Fibroblast of upper back skin (primary cell): Measurements from ENCODE around the gene TNRC18.
"Not testable (repeated sequence)": the region's sequence is repeated elsewhere in the genome, so short reads cannot be mapped to it uniquely, and the experiment has no call there.

Source experiments
- DNase-seq: peaks from one replicate; pipeline ENCODE4 v3.0.0-alpha.2; 2013

TNRC18 gene

DNA sequence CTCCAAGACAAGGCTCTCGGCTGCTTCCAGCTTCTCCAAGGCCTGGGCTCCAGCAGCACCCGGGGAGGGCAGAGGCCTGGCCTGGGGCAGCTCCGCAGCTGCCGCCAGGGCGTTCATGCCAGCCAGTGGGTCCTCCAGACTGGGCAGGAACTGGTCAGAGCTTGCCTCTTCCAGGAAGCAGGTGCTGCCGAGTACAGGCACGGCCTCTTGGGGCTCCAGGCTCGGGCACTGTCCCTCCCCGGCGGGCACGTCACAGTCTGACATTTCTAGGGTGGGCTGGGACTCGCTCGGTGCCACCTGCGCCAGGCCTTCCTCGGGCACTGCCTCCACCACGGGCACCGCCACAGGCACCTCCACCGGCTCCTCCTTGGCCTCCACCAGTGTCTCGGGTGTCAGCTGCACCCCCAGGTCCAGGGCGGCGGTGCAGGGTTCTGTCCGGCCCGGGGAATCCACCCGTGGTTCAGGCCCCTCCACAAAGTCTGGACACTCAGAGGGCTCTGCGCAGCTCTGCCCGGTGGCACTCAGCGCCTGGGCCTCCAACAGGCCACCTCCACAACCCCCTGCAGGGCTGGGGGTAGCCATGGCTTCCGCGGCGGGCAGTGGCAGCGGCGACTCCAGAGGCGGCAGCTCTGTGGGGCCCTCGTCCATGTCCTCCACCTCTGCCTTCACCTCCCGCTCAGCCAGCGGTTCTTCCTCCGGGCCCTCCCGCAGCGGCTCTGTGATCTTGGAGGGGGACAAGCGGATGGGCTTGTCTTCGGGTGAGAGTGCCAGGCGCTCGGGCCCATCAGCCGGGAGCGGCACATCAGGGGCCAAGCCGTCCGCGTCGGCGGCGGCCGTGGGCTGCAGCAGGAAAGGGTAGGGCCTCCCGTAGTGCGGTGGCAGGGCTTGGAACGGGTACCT, 52.9 kb downstream of the TNRC18 start:
- DNase-seq: no peak

DNA sequence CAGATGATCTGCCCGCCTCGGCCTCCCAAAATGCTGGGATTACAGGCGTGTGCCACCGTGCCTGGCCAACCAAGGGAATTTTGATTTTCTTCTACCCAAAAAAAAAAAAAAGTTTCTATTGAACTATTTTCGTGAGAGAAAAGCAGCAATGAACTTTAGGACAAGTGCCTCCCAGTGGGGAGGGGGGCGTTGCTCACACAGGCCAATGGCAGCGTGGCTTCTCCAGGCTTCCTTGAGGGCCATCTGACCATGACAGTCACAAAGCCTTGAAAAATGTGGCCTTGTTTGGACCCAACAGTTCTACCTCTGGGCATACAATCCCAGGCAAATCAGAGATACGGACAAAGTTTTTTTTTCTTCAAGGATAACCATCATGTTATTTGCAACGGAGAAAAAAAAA, 56.0 kb downstream of the TNRC18 start:
- DNase-seq: no peak

DNA sequence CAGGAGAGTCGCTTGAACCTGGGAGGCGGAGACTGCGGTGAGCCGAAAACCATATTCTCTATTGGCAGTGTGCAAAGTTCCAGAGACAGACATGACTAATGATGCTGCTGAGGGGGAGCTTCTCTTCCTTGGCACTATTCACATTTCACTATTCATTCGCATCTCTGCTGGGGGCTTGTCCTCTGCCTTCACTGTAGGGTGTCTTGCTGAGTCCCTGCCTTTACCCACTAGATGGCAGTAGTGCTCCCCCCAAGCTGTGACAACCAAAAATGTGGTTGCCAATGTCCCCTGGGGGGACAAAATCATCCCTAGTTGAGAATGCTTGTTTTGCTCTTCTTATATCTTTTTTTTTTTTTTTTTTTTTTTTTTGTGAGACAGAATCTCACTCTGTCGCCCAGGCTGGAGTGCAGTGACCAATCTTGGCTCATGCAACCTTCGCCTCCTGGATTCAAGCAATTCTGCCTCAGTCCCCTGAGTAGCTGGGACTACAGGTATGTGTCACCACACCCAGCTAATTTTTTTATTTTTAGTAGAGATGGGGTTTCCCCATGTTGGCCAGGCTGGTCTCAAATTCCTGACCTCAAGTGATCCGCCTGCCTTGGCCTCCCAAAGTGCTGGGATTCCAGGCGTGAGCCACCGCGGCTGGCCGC, 57.5 kb downstream of the TNRC18 start:
- DNase-seq: peak; percentile 82

DNA sequence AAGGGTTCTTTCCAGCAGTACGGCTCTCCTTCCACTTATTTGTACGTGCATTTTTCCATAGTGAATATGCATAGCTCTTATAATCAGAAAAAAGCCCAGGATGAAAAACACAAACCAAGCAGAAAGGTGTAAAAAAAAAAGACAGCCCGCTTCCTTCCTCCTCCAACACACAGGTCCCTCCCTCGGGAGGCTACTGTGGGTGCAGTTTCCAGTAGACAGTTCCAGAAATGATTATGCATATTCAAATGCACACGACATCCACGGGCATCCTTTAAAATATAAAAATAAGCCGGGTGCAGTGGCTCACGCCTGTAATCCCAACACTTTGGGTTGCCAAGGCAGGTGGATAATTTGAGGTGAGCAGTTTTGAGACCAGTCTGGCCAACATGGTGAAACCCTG, 59.9 kb downstream of the TNRC18 start:
- DNase-seq: no peak

DNA sequence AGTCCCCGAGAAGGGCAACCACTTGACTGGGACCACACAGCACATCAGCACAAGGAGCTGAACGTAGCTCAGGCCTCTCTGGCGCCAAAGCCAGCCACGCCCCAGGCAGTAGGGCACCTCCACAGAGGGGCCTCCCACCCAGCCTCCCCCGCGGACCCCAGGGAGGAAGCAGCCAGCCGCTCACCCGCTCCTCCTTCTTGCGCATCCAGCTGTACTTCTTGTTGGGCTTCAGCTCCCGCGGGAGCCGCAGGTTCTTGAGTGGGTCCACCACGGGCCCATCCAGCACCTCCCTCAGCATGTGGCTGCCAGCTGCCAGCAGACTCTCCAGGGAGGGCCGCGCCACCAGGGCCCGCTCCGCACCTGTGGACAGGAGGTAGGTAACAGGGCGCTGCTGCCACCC, 61.2 kb downstream of the TNRC18 start:
- DNase-seq: no peak

DNA sequence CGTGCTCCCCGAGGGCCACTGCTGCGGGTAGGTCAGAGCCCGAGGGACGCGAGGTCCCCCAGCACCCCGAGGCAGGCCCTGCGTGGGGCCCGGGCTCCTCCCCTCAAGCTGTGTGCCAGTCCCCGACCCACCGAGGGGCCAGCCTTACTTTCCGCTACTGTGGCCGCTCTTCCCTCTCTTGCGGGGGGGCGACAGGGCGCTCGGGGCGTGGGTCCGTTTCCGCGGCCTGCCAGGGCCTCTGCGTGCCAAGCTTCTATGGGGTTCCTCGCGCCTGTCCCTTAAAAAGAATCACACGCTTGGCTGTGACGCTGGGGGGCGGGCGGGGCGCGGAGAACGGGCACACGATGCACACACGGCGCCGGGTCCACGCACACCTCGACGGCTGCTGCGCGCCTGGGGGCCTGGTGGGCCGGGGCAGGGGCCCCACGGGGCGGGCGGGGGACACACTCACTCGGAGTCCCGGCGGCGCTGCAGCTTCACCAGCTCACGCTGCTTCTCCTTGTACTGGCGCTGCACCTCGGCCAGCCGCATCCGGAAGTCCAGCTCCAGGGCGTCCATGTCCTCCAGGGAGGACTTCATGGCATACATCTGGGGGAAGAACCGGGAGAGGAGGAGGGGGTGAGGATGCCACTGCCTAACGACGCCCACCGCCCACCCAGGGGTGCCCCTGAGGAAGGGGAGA, 62.0 kb downstream of the TNRC18 start:
- no peak for DNase-seq

DNA sequence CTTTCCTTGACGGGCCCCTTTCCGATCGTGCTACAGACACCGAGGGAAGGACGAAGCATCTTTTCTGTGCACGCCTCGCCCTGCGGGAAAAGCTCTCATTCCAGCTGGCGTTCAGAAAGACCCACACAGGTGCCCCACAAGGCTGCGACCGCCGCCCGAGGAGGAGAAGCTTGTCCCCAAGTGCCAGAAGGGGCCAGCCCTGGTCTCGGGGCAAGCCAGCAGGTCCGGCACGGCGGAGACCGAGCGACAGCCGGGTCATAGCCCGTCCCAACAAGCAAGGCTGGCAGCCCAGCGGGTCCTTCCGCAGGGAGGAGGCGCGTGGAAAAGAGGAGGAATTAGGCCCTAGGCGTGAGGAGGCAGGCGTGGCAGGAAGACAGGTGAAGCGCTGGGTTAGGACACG, 62.7 kb downstream of the TNRC18 start:
- DNase-seq: no peak

DNA sequence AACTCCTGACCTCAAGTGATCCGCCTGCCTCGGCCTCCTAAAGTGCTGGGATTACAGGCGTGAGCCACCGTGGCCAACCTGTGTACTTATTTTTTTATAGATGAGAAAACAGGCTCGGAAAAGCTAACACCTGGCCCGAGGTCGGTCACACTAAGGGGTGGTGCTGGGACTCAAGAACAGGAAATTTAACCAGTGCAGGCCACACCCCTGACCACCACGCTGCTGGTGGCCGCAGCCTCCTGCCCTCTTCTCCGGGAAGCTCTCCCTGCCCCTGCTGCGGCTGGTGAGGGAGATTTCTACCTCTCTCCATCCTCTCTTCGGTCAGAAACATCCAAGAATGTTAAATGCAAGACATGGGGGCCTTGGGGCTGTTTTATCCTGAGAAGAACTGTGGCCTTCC, 63.2 kb downstream of the TNRC18 start:
- DNase-seq: no peak

DNA sequence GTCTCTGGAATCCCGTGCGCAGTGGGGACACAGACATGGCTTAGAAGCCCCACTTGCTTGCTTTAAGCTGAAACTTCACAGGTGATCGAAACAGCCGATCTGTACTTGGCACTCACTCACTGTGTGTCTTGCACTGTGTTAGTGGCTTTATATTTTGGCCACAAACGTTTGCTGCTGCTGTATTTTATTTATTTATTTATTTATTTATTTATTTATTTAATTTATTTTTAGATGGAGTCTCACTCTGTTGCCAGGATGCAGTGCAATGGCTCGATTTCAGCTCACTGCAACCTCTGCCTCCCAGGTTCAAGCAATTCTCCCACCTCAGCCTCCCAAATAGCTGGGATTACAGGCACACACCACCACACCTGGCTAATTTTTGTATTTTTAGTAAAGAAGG, 63.6 kb downstream of the TNRC18 start:
- DNase-seq: not testable (repeated sequence)

DNA sequence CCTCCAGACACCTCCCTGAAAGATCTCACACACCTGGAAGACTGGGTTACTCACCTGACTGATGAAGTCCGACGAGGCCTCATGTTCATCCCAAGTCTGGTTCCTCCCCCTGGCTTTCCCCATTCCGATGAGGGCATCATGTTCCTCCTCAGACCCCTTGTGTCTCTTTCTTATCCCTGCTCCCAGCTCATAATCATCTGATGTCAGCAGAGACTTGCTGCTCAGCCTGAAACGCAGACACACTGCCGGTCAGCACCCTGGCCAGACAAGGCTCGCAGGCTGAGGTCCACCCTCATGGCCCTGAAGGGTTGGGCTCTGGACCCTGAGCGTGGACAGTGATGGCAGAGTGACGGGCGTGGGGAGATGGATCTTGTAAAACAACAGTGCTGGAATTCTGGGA, 64.3 kb downstream of the TNRC18 start:
- no peak for DNase-seq

DNA sequence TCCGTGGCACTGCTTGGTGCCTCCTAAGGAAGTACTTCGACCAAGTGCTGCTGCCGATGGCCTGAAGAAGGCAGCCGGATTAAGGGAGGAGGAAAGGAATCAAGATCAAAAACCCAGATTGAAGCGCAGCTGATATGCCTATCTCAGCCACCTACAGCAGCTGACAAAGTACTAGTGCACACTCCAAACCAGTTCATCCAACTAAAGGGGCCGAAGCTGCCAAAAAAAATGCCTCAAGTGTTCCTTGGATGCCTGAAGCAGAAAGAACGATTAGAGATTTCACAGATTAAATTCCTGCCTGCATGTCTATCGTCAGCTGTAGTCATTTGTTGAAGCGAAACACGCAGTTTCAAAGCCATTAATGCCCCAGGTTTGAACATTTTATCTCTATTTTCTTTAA, 65.7 kb downstream of the TNRC18 start:
- no peak for DNase-seq

DNA sequence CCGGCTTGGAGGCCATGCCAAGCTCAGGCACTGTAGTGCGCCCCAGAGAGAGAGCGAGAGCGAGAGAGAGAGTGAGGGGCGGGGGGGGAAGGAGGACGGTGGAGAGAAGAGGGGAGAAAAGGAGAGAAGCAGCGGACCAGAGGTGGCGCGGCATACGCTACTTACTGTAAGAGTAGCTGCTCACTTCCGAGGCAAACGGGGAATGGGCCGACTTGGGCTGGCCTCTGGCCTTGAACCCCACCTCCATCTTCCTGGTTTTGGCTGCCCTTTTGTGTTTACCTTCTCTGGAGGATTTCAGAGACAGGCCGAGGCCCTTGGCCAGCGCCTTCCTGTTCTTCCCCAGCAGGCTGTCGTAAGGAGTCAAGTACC, 66.9 kb downstream of the TNRC18 start:
- DNase-seq: no peak

DNA sequence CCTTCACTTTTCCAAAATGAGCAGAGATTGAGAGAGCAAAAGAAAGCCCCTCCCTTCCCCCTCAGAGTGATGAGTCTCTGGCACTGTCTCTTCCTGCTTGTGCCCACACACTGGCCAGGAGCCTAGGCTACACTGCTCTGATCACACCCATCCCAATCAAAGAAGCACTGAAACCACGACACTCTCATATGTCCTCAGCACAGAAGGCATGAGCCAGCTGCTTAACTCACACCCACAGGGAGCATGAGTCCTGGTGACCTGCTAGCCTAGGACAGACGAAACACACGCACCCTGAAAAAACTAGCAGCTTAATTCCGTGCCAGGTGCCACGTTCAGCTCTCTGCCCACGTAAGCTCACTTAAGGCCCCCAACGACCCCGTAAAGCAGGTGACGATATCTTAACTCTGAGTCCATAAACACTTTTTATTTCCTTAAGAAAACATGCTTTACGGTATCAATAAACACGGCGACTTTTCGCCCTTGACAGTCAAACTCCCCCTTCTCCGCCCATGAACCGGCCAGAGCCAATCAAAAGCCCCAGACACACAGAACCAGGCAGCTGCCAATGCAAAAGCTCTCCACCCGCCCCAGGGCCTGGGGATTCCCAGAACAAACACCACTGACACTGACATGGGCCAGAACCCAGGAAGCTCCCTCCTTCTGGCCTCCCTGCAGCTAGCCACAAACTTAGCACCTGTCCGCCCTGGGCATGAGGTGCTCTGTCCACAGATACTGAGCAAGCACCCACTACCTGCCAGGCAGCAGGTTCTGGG, 69.0 kb downstream of the TNRC18 start:
- no peak for DNase-seq

DNA sequence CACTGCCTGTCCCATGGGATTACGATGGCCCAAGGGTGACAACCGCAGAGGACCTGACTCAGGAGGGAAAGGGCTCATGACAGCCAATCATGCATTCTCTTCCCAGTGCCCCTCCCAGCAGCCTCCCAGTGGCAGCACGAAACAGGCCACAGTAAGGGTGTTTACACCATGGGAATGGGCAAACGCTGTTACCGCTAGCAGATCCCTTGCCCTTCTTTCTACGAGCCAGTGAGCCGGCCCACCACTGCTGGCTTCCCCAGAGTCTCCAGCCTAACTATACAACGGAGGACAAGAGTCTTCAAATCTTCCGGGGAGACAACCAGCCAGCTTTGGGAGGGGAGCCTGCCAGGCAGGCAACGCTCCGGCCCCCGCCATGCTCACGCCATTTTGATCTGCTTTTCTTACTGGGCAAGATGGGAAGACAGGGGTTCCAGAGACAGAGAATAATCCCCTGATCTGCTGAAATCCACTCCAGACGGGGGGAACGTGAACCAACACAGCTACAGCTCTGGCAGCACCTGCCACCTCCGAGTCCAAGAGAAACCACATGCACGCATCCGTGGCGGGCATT, 71.1 kb downstream of the TNRC18 start:
- DNase-seq: no peak

DNA sequence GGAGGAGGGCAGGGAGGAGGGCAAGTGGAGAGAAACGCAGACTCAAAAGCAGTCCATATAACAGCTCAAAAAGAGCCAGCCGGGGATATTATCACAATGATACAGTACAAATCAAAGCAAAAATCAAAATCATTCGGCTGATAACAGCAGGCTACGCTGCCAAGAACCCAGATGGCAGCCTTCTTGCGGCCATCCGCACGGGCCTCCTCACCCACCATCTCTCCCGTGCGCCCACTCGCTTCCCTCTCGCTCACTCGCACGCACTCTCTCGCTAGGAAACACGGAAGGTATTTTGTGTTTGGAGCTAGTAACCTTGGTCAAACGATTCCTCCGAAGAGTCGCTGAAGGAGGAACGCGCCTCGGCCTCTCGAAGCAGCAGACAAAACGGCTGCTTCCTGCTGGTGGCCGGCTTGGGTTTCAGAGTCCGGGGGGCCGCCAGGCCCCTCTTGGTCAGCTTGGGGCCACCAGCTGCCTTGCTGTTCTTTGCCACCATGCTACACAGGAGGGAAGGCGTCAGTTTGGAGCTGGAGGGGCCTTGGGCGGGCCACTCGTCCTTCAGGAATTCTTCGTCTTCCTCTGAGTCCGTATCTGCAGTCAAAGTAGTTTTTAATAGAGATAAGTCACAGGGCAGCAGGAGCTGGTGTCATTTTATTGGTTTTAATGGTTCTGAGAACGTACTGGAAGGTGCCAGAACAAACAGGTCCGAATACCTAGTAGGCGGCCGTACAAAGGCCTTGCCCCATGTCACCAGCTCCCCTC, 71.9 kb downstream of the TNRC18 start:
- no peak for DNase-seq

DNA sequence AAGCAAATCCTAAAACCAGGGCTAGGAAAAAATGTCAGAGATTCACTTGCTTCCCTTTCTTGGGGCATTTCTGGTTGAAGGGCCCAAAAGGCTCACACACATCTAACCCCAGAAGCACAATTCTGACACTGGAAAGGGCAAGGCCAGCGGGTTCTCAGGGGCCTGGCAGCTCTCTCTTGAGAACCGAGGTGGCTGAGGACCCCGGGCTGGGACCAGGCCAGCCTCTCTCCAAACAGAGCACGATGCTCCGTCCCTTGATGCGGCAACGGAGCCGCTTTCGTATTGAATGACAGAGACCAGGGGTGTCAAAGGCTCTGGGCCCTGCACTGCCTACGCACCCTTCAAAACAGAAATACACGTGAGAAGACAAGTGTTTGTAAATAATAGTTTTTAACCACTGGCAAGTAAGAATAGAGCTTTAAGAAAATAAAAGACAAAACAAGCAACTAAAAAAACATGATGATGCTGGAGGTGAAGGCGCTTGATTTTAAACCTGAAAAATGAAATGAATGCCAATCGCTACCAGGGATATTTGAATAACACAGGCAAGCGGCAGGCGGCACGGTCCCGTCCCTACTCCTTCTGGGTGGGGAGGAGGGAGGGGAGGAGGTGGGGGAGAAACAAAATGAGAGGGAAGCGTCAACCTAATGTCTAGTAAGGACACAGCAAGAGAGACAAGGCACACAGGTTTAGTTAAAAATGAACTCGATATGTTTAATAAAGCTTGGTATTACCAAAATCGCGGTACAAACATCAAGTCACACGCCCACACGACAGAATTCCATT, 72.8 kb downstream of the TNRC18 start:
- no peak for DNase-seq

DNA sequence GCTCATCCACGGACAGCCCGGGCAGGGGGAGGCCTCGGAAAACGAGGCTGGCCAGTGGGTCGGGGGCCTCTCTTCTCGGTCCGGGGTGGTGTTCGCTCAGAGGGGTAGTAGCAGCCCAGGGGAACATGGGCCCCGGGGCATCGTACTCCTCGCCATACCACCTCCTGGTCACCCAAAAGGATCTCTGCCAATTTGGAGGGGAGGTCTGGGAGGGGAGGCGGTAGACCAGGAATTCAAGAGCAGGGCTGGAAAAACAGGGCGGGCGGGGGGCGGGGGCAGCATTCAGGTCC, 73.5 kb downstream of the TNRC18 start:
- DNase-seq: no peak

DNA sequence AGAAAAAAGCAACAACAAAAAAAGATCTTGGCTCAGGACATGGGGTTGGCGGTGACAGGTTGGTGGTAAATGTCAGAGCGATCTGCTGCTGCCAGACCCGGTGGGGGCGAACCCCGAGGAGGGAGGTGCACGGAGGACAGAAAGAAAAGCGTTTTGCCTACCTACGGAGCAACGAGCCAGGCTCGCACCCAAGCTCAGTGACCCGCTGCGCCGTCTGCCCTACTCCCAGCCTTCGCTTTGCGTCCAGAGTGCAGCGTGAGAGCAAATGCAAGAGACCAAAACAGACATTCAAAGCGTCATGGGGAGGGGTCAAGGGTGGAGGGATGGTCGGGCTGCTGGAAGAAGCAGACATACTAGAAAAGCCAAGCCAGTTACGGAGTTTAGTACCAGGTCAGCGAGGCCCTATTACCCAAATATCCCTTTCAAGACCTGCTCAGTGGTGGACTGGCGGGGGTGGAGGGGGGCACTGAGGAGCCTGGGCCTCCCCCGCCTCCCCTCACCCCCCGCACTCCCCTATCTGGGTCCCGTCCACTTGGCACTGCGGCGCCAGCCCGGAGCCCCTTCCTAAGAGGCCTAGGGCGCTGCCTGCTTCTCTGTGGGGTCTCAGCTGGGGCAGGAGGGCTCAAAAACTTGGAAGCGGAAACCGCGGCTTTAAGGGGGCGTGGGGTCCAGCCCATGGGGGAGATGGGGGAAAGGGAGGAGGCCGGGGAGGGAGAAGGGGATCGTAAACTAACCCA, 74.0 kb downstream of the TNRC18 start:
- no peak for DNase-seq

DNA sequence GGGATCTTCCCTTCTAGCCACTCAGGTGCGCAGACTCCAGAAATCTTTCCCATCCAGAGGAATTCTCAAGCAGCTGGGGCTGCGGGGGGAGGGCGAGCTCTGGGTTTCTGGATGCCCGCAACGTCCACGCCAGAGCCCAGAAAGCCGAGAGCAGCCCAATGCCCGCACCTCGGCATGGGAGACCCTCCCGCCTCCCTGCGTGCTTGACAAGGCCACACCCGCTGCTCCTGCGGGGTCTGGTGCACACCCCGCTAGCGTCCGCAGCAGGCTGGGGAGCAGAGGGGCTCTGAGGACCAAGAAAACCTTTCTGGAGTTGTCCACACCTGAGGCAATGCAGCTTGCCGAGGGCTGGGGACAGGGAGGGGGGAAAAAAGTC, 74.6 kb downstream of the TNRC18 start:
- no peak for DNase-seq

DNA sequence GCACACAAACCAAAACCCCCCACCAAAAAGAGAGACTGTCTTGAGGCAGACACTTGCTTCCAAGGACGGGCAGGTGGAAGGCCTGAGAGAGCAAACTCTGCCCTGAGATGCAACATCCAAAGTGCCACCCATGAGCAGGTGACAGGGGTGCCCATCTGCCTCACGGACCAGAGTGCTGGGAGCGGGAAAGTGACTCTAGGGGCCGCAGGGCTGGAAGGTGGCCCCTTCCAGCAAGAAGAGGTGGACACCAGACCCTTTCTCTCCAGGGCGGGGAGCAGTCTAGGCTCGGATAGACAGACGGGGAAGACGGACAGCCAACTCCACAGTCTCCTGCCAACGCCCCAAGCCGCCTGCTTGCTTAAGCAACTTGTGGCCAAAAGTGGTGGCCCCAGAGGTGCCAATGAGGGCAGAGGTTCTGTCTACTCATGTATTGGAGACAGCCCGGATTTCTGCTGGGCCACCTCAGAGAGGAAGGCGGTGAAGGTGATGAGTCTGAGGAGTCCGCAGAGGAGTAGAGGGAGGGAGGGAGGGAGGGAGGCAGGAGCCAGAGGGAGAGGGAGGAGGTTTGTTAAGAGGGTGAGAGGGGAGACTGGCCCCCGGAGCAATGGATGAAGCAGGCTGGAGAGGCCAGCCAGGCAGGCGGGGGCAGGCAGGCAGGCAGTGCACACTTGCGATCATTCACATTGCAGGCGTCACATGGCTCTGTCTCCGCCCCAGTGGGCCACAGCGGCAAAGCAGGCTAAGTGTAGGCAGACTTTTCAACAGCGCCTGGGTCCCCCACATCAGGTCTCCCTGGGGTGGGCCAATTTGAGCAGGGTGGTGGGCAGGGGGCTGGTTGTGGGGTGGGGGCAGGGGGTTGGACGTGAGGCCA, 75.3 kb downstream of the TNRC18 start:
- DNase-seq: no peak
